PC-3 (cell line): ENCODE data around the gene TMEM161B. TPM values are rescaled to one million over a fixed set of nuclear protein-coding genes. Genes with fewer than 3 reads are reported as not detected.

ENCODE experiments used
- ATAC-seq: fragments of 200-7000 bp; cut with Tn5 transposase; 2 replicates; pipeline ENCODE4 v1.9.1; 2020; ENCODE audit warnings: mild to moderate bottlenecking, moderate library complexity
- BruUV-seq: library from RNA; stranded (reverse); fragments of 400-500 nt; replicated peaks from 2 replicates; lab custom pipeline; 2021; lab: Mats Ljungman, UMichigan
- CTCF ChIA-PET: fragments of 300-600 bp; sonication (Branson Sonifier 250); formaldehyde crosslinking; loops from one replicate; lab custom pipeline; 2022; ENCODE audit warnings: antibody characterized with exemption; lab: Charles Lee
- POLR2A ChIA-PET: fragments of 300-600 bp; sonication (Branson Sonifier 250); formaldehyde crosslinking; loops from one replicate; lab custom pipeline; 2022; ENCODE audit warnings: antibody characterized with exemption; ENCODE audit not compliant: unreplicated experiment; lab: Charles Lee
- DNase-seq: peaks from one replicate; pipeline ENCODE4 v3.0.0-alpha.2; 2015
- H2AFZ ChIP-seq: fragments of 300-600 bp; sonication (generic); 2 replicates; pipeline ENCODE4 v1.6.0; 2016; ENCODE audit warnings: antibody characterized with exemption, low read length
- H3F3A ChIP-seq: fragments of 300-600 bp; sonication (generic); one replicate; pipeline ENCODE4 v1.6.0; 2017; ENCODE audit warnings: antibody characterized with exemption, low read length, control low read depth, mild to moderate bottlenecking; ENCODE audit not compliant: unreplicated experiment
- H3K27ac ChIP-seq: fragments of 300-600 bp; sonication (generic); 2 replicates; pipeline ENCODE4 v1.5.1; 2016; ENCODE audit warnings: mild to moderate bottlenecking, low read length
- H3K27me3 ChIP-seq: fragments of 300-600 bp; sonication (generic); 2 replicates; pipeline ENCODE4 v1.6.1; 2016; ENCODE audit warnings: low read length, mixed read lengths
- H3K36me3 ChIP-seq: fragments of 300-600 bp; sonication (generic); 2 replicates; pipeline ENCODE4 v1.6.1; 2016; ENCODE audit warnings: low read depth, mixed run types, low read length, mixed read lengths
- H3K4me1 ChIP-seq: fragments of 300-600 bp; sonication (generic); 2 replicates; pipeline ENCODE4 v1.5.1; 2016; ENCODE audit warnings: low read length; ENCODE audit not compliant: insufficient read depth
- H3K4me2 ChIP-seq: fragments of 300-600 bp; sonication (generic); 2 replicates; pipeline ENCODE4 v1.6.0; 2016; ENCODE audit warnings: low read length
- H3K4me3 ChIP-seq: fragments of 300-600 bp; sonication (generic); 2 replicates; pipeline ENCODE4 v1.5.1; 2016; ENCODE audit warnings: mild to moderate bottlenecking, low read length, mixed read lengths
- H3K79me2 ChIP-seq: fragments of 300-600 bp; sonication (generic); 2 replicates; pipeline ENCODE4 v1.6.1; 2017; ENCODE audit warnings: low read length, mixed read lengths
- H3K9ac ChIP-seq: fragments of 300-600 bp; sonication (generic); 2 replicates; pipeline ENCODE4 v1.6.0; 2016; ENCODE audit warnings: mild to moderate bottlenecking, low read length
- H3K9me2 ChIP-seq: fragments of 300-600 bp; sonication (generic); replicated peaks from 2 replicates; pipeline ENCODE4 v1.6.1; 2016; ENCODE audit warnings: mixed run types, low read length, mixed read lengths
- H3K9me3 ChIP-seq: fragments of 300-600 bp; sonication (generic); 2 replicates; pipeline ENCODE4 v1.6.1; 2016; ENCODE audit warnings: low read length, mixed read lengths
- H4K20me1 ChIP-seq: fragments of 300-600 bp; sonication (generic); 2 replicates; pipeline ENCODE4 v1.6.1; 2016; ENCODE audit warnings: low read length, mixed read lengths
- EZH2 ChIP-seq: fragments of 300-600 bp; sonication (generic); IDR thresholded peaks from one replicate; pipeline ENCODE4 v1.6.1; 2017; ENCODE audit warnings: antibody characterized with exemption, mild to moderate bottlenecking, low read length; ENCODE audit not compliant: unreplicated experiment
- EZH2phosphoT487 ChIP-seq: fragments of 300-600 bp; sonication (generic); IDR thresholded peaks from 2 replicates; pipeline ENCODE4 v1.6.1; 2018; ENCODE audit warnings: mild to moderate bottlenecking, antibody characterized with exemption, low read length, borderline replicate concordance
- intact Hi-C: fragments of 100-400 bp; cut with micrococcal nuclease; formaldehyde crosslinking; loops from 2 replicates; pipeline ENCODE4 v1.9.0; 2023
- total RNA-seq: library from RNA; depleted of rRNA; stranded (reverse); fragments of >200 nt; gene quantifications from 2 replicates; pipeline ENCODE4 v1.2.3, GENCODE V29; 2014
- TF ChIP-seq, protein P1 (sequence below): fragments of 300-600 bp; sonication (generic); conservative IDR thresholded peaks from 2 replicates; pipeline ENCODE4 v1.5.1; 2017; ENCODE audit warnings: antibody characterized with exemption, low read depth, mild to moderate bottlenecking, low read length

The TMEM161B gene
- total RNA-seq, 1 experiment from 2014 or later: 11.5 TPM

- ChIA-PET CTCF (no interaction called here), POLR2A (no interaction called here)
- H3K27ac ChIP-seq: no peak overlapping the region
- H3K4me1 ChIP-seq: peaks cover 18% of the 10 kb centered on the region; the same call in 1 of the 2 replicates
- TF ChIP-seq, protein P1, sequence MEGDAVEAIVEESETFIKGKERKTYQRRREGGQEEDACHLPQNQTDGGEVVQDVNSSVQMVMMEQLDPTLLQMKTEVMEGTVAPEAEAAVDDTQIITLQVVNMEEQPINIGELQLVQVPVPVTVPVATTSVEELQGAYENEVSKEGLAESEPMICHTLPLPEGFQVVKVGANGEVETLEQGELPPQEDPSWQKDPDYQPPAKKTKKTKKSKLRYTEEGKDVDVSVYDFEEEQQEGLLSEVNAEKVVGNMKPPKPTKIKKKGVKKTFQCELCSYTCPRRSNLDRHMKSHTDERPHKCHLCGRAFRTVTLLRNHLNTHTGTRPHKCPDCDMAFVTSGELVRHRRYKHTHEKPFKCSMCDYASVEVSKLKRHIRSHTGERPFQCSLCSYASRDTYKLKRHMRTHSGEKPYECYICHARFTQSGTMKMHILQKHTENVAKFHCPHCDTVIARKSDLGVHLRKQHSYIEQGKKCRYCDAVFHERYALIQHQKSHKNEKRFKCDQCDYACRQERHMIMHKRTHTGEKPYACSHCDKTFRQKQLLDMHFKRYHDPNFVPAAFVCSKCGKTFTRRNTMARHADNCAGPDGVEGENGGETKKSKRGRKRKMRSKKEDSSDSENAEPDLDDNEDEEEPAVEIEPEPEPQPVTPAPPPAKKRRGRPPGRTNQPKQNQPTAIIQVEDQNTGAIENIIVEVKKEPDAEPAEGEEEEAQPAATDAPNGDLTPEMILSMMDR: no peak
- TF ChIP-seq EZH2phosphoT487: no peak
- no peak for TF ChIP-seq EZH2
- H3K9me2 ChIP-seq: no peaks in the 10 kb centered on the region
- intact Hi-C loops: loop anchor here (5.0 kb wide), 1 partner anchor 139 kb away; no protein-coding TSS in a partner anchor
- no peak overlapping the region for H3K9ac ChIP-seq
- no peaks in the 10 kb centered on the region for H3K27me3 ChIP-seq
- ATAC-seq (no peak), DNase-seq (no peak)
- H4K20me1 ChIP-seq: no peaks in the 10 kb centered on the region
- H3K9me3 ChIP-seq: no peaks in the 10 kb centered on the region
- no peak overlapping the region for H2AFZ ChIP-seq
- H3K36me3 ChIP-seq: no peaks in the 10 kb centered on the region
- H3F3A ChIP-seq: no peaks in the 10 kb centered on the region
- H3K79me2 ChIP-seq: no peaks in the 10 kb centered on the region
- H3K4me3 ChIP-seq: no peak overlapping the region
- H3K4me2 ChIP-seq: no peak overlapping the region
- no TSS peak for BruUV-seq
Observed at GRCh38 chr5:88281322-88281721, 12.7 kb upstream of the TMEM161B start.

DNA sequence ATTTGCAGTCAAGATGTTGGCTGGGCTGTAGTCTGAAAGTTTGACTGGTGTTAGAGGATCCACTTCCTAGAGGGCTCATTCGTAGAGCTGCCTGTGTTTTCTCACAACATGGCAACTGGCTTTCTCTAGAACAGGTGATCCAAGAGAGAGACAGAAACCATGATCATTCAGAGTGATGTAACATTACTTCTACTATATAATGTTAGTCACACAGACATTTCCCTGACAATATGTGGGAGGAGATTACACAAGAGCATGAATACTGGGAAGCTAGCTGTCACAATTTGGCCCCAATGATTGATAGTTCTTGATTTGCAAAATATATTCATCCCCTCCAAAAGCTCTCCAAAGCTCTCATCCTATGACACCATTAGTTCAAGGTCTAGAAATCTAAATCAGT is 10.9 kb upstream of the TMEM161B start:
- CTCF ChIA-PET: no interaction called here
- Histone ChIP-seq H3K9ac (no peak overlapping the region), H3K4me1 (peaks cover 18% of the 10 kb centered on the region; the same call in 1 of the 2 replicates), H4K20me1 (no peaks in the 10 kb centered on the region), H2AFZ (no peak overlapping the region), H3K9me3 (no peaks in the 10 kb centered on the region), H3K27me3 (no peaks in the 10 kb centered on the region), H3K27ac (no peak overlapping the region), H3K9me2 (no peaks in the 10 kb centered on the region), H3F3A (no peaks in the 10 kb centered on the region), H3K79me2 (no peaks in the 10 kb centered on the region; the same call in 1 of the 2 replicates), H3K4me2 (no peak overlapping the region), H3K36me3 (no peaks in the 10 kb centered on the region; the same call in 1 of the 2 replicates), H3K4me3 (no peak overlapping the region)
- TF ChIP-seq, protein P1: no peak
- TF ChIP-seq EZH2phosphoT487 (no peak), EZH2 (no peak)
- no TSS peak for BruUV-seq
- POLR2A ChIA-PET: no interaction called here
- no peak for DNase-seq
- intact Hi-C loops: no loop called here
- ATAC-seq: no peak

DNA sequence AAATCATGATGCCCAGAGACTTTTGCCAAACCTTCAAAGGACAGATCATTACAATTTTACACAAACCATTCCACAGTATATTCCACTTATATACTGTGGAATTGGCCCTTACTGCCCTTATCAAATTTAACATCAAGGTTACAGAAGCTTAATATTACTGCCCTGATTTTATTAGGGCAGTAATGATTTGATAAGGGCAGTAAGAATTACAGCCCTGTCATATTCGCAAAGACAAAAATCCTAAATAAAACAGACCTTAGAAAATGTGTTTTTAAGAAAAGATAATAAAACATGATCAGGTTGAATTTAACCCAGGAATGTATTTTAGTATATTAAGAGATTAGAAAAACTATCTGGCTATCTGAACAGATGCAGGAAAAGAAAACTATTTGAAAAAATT is 7.7 kb upstream of the TMEM161B start:
- Histone ChIP-seq H3K9me3 (no peaks in the 10 kb centered on the region), H3K4me3 (no peak overlapping the region), H3K9me2 (no peaks in the 10 kb centered on the region), H3K79me2 (peaks cover 11% of the 10 kb centered on the region), H3F3A (no peaks in the 10 kb centered on the region), H3K4me2 (no peak overlapping the region), H3K27me3 (no peaks in the 10 kb centered on the region), H3K9ac (no peak overlapping the region), H3K27ac (no peak overlapping the region), H3K4me1 (0 out of 2 replicates have a peak, but pooled peaks cover under 1% of the 10 kb centered on the region), H4K20me1 (no peaks in the 10 kb centered on the region), H2AFZ (no peak overlapping the region), H3K36me3 (peaks cover 13% of the 10 kb centered on the region; the same call in 1 of the 2 replicates)
- intact Hi-C loops: no loop called here
- DNase-seq (no peak), ATAC-seq (no peak)
- BruUV-seq: no TSS peak
- TF ChIP-seq, protein P1: no peak
- TF ChIP-seq EZH2phosphoT487 (no peak), EZH2 (no peak)
- ChIA-PET CTCF (no interaction called here), POLR2A (no interaction called here)
